ENCODE measurements around the gene DPP6. TPM values are rescaled to one million over a fixed set of nuclear protein-coding genes. Genes with fewer than 3 reads are reported as not detected.
"Not testable (repeated sequence)": the region's sequence is repeated elsewhere in the genome, so short reads cannot be mapped to it uniquely, and the experiment has no call there.

The DPP6 gene
- total RNA-seq, 1 experiment from 2014 or later = not detected

DNA sequence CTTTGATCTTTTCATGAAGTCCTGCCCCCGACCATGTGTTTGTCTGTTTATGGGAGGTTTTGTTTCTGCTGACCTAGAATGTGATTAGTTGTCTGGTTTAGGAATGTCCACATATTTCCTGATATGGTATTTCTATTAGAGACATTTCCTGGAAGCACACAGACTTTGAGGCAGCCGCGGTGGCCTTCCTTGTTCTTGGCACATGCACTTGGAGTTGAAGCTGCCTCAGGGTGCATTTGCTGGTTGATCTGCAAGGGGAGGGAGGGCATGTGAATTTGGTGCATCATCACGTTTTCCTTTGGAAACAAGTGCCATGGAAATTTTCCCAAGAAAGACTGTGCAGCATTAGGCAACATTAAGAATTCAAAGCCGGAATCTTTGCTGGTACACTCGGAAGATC, 622.0 kb downstream of the DPP6 start:
- BruUV-seq (replicated peaks) = no TSS peak
- H3K79me2 ChIP-seq (ENCODE audit: low read length) = no peaks in the 10 kb centered on the region

DNA sequence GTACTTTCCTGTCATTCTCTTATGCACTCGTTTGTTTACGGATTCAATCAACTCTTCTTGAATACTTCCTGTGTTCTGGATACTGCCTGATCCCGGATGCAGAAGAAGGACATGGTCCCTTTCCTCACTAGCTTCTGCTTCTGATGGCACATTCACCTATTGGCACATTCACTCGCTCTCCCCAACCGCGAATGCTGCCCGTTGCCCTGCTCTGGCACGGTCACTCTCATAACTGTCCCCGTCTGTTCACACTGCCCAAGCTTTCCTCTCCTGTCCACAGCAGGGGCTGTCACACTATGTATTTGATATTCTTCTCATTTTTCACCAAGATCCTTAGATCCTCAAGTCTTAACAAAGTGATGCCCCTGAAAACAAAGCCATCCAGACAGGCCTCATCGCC, 623.4 kb downstream of the DPP6 start:
- Histone ChIP-seq H3K9me3 (ENCODE audit: low read length) (no peaks in the 10 kb centered on the region), H3K4me3 (ENCODE audit: low read length) (no peak overlapping the region), H3K9me2 (replicated peaks; ENCODE audit: low read length) (no peaks in the 10 kb centered on the region), H3K4me1 (ENCODE audit: insufficient read depth, low read length) (no peaks in the 10 kb centered on the region), H2AFZ (ENCODE audit: low read length) (no peak overlapping the region), H3K79me2 (ENCODE audit: low read length) (no peaks in the 10 kb centered on the region), H3K36me3 (ENCODE audit: low read depth, low read length) (no peaks in the 10 kb centered on the region), H3K27me3 (ENCODE audit: low read length) (no peaks in the 10 kb centered on the region), H3K27ac (ENCODE audit: low read length) (no peak overlapping the region), H3K4me2 (ENCODE audit: low read length) (no peak overlapping the region), H4K20me1 (ENCODE audit: low read length) (no peaks in the 10 kb centered on the region), H3F3A (ENCODE audit: low read length, unreplicated experiment) (no peaks in the 10 kb centered on the region), H3K9ac (ENCODE audit: low read length) (no peak overlapping the region)
- ChIA-PET CTCF (no interaction called here), POLR2A (ENCODE audit: unreplicated experiment) (no interaction called here)
- ATAC-seq = no peak
- TF ChIP-seq CTCF (conservative IDR thresholded peaks at IDR 0.05; ENCODE audit: low read depth, low read length) (no peak), EZH2phosphoT487 (IDR thresholded peaks at IDR 0.05; ENCODE audit: borderline replicate concordance, low read length) (no peak), EZH2 (IDR thresholded peaks at IDR 0.05; ENCODE audit: low read length, unreplicated experiment) (no peak)
- DNase-seq = no peak
- intact Hi-C loops (cut with micrococcal nuclease) = no loop called here
- no TSS peak for BruUV-seq (replicated peaks)

More for the DNA sequence above, 622.0 kb downstream of the DPP6 start:
- Histone ChIP-seq H3K27me3 (ENCODE audit: low read length) (no peaks in the 10 kb centered on the region), H3K9me3 (ENCODE audit: low read length) (no peaks in the 10 kb centered on the region), H3K9me2 (replicated peaks; ENCODE audit: low read length) (no peaks in the 10 kb centered on the region), H3F3A (ENCODE audit: low read length, unreplicated experiment) (no peaks in the 10 kb centered on the region), H3K4me3 (ENCODE audit: low read length) (no peak overlapping the region), H3K36me3 (ENCODE audit: low read depth, low read length) (no peaks in the 10 kb centered on the region), H3K4me1 (ENCODE audit: insufficient read depth, low read length) (no peaks in the 10 kb centered on the region), H4K20me1 (ENCODE audit: low read length) (no peaks in the 10 kb centered on the region), H2AFZ (ENCODE audit: low read length) (no peak overlapping the region), H3K9ac (ENCODE audit: low read length) (no peak overlapping the region), H3K4me2 (ENCODE audit: low read length) (no peak overlapping the region), H3K27ac (ENCODE audit: low read length) (no peak overlapping the region)
- ChIA-PET CTCF (no interaction called here), POLR2A (ENCODE audit: unreplicated experiment) (no interaction called here)
- ATAC-seq = no peak
- no peak for DNase-seq
- intact Hi-C loops (cut with micrococcal nuclease) = no loop called here
- no peak for TF ChIP-seq EZH2 (IDR thresholded peaks at IDR 0.05; ENCODE audit: low read length, unreplicated experiment)

DNA sequence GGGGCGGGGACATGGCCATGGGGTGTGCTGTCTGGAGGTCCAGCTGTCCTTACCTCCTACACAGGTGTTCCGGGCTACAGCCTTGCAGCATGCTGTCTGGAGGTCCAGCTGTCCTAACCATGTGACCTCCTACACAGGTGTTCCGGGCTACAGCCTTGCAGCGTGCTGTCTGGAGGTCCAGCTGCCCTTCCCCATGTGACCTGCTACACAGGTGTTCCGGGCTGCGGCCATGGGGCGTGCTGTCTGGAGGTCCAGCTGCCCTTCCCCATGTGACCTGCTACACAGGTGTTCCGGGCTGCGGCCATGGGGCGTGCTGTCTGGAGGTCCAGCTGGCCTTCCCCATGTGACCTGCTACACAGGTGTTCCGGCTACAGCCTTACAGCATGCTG, 623.8 kb downstream of the DPP6 start:
- H3K36me3 ChIP-seq (ENCODE audit: low read depth, low read length); H3K79me2 ChIP-seq (ENCODE audit: low read length); DNase-seq; ATAC-seq; BruUV-seq (replicated peaks); H3K4me2 ChIP-seq (ENCODE audit: low read length); H2AFZ ChIP-seq (ENCODE audit: low read length); H3K9ac ChIP-seq (ENCODE audit: low read length); H3K27ac ChIP-seq (ENCODE audit: low read length); intact Hi-C loops (cut with micrococcal nuclease); H3F3A ChIP-seq (ENCODE audit: low read length, unreplicated experiment); POLR2A ChIA-PET (ENCODE audit: unreplicated experiment); H3K9me3 ChIP-seq (ENCODE audit: low read length); CTCF ChIA-PET; H3K27me3 ChIP-seq (ENCODE audit: low read length); H3K4me1 ChIP-seq (ENCODE audit: insufficient read depth, low read length); H3K9me2 ChIP-seq (replicated peaks; ENCODE audit: low read length); H3K4me3 ChIP-seq (ENCODE audit: low read length); H4K20me1 ChIP-seq (ENCODE audit: low read length): not testable (repeated sequence)

DNA sequence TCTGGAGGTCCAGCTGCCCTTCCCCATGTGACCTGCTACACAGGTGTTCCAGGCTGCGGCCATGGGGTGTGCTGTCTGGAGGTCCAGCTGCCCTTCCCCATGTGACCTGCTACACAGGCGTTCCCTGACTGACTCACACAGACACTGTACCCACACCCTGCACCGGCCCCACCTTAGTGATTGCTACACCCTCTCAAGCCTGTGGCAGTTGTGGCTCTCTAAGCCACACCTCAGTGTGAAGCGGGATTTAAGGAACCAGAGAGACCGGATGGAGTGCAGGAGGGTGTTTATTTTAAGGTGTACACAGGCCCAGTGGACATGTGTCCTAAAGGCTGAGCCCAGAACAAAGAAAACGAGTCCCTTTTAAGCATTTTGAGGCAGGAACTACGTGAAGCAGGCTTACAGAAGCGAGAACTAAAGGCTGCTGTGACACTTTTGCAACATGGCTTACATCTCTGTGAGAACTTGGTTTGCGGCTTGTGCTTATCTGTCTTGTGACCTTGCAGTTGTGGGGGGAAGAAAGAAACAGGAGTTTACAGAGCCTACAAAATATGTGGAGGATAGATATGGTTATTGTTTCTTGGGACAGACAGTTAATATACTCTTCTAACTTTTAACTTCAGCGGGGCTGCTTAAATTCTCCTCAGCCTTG, 624.4 kb downstream of the DPP6 start:
- H3K4me1 ChIP-seq (ENCODE audit: insufficient read depth, low read length) = no peaks in the 10 kb centered on the region
- H3K27ac ChIP-seq (ENCODE audit: low read length) = no peak overlapping the region
- intact Hi-C loops (cut with micrococcal nuclease) = no loop called here
- no peak overlapping the region for H3K9ac ChIP-seq (ENCODE audit: low read length)
- H3K9me3 ChIP-seq (ENCODE audit: low read length) = no peaks in the 10 kb centered on the region
- no peak overlapping the region for H3K4me2 ChIP-seq (ENCODE audit: low read length)
- TF ChIP-seq EZH2phosphoT487 (IDR thresholded peaks at IDR 0.05; ENCODE audit: borderline replicate concordance, low read length) (no peak), EZH2 (IDR thresholded peaks at IDR 0.05; ENCODE audit: low read length, unreplicated experiment) (no peak)
- no peaks in the 10 kb centered on the region for H3K36me3 ChIP-seq (ENCODE audit: low read depth, low read length)
- H3K79me2 ChIP-seq (ENCODE audit: low read length) = no peaks in the 10 kb centered on the region
- H3K27me3 ChIP-seq (ENCODE audit: low read length) = no peaks in the 10 kb centered on the region
- no peak overlapping the region for H2AFZ ChIP-seq (ENCODE audit: low read length)
- ChIA-PET CTCF (no interaction called here), POLR2A (ENCODE audit: unreplicated experiment) (no interaction called here)
- no peak for DNase-seq
- BruUV-seq (replicated peaks) = no TSS peak
- H3K9me2 ChIP-seq (replicated peaks; ENCODE audit: low read length) = no peaks in the 10 kb centered on the region
- ATAC-seq = no peak
- H4K20me1 ChIP-seq (ENCODE audit: low read length) = no peaks in the 10 kb centered on the region
- no peaks in the 10 kb centered on the region for H3F3A ChIP-seq (ENCODE audit: low read length, unreplicated experiment)
- no peak overlapping the region for H3K4me3 ChIP-seq (ENCODE audit: low read length)
